Type B pancreatic cell (in vitro differentiated cells): ENCODE results near the gene LPCAT4. TPM values are rescaled to one million over a fixed set of nuclear protein-coding genes. Genes with fewer than 3 reads are reported as not detected.

Source experiments
- DNase-seq: peaks from one replicate; pipeline ENCODE4 v3.0.0; 2021; ENCODE audit warnings: mixed read lengths; ENCODE audit not compliant: unreplicated experiment; ENCODE audit errors: extremely low spot score
- H3K27ac Mint-ChIP-seq: 2 replicates; pipeline ENCODE4 v1.8.0; 2021; ENCODE audit warnings: mild to moderate bottlenecking, mixed read lengths
- H3K27me3 Mint-ChIP-seq: 2 replicates; pipeline ENCODE4 v1.8.0; 2021; ENCODE audit warnings: mixed read lengths
- H3K36me3 Mint-ChIP-seq: 2 replicates; pipeline ENCODE4 v1.8.0; 2021; ENCODE audit warnings: mixed read lengths
- H3K4me1 Mint-ChIP-seq: one replicate; pipeline ENCODE4 v1.8.0; 2021; ENCODE audit warnings: mixed read lengths; ENCODE audit not compliant: unreplicated experiment
- H3K4me3 Mint-ChIP-seq: 2 replicates; pipeline ENCODE4 v1.8.0; 2021; ENCODE audit warnings: mild to moderate bottlenecking, mixed read lengths
- H3K9me3 Mint-ChIP-seq: 2 replicates; pipeline ENCODE4 v1.8.0; 2021; ENCODE audit warnings: mixed read lengths
- total RNA-seq: library from RNA; stranded (reverse); gene quantifications from 2 replicates; pipeline ENCODE4 v1.2.1, GENCODE V29; 2021; ENCODE audit warnings: low replicate concordance
- TF ChIP-seq, protein P1 (sequence below): fragments of 200-600 bp; sonication (generic); conservative IDR thresholded peaks from 2 replicates; pipeline ENCODE4 v1.5.0; 2021; ENCODE audit warnings: antibody characterized with exemption, mild to moderate bottlenecking

LPCAT4 gene
- total RNA-seq, 1 donor from 2014 or later, result 87.5 TPM

DNA sequence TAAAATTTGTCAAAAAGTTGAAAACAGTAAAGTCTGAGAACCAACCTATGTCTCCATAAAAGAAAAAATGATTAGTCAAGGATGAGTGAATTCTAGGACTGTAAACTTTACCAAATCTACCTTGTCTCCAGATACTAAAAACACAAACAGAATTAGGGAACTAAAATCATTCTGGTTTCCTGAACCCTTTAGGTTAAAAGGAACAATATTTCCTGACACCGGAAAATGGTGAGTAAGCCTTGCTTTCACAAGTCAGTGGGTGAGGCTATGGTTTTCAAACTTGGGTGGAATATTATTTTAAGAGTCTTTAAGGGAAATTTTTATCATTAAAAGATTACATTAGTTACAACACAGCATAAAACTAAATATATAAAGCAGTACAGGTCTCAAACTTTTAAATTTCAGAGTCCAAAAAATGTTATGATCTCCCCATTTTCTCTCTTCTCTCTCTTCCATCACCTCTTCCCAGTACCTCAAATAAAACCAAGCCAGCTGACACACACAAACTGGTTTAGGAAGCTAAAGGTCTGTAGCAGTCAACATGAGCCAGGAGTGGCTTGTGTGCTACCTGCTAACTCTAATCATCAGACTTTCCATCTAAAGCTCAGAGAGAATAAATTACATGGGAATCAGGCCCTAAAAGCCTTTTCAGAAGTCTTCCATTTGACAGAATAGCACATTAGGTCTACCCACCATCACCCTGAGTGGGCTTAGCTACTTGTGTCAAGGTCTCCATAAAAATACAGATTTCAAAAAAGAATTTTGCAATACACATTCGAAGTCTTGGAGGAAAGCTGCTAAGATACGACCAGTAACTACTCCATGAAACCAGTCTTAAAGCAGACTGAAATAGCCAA, 31.6 kb downstream of the LPCAT4 start:
- DNase-seq, result no peak
- Mint-ChIP-seq H3K27me3 (no peaks in the 10 kb centered on the region), H3K9me3 (no peaks in the 10 kb centered on the region), H3K4me1 (peaks cover 6% of the 10 kb centered on the region), H3K4me3 (peak overlapping the region; percentile 61), H3K27ac (peak overlapping the region; percentile 5), H3K36me3 (peaks cover 6% of the 10 kb centered on the region)
- TF ChIP-seq, protein P1, sequence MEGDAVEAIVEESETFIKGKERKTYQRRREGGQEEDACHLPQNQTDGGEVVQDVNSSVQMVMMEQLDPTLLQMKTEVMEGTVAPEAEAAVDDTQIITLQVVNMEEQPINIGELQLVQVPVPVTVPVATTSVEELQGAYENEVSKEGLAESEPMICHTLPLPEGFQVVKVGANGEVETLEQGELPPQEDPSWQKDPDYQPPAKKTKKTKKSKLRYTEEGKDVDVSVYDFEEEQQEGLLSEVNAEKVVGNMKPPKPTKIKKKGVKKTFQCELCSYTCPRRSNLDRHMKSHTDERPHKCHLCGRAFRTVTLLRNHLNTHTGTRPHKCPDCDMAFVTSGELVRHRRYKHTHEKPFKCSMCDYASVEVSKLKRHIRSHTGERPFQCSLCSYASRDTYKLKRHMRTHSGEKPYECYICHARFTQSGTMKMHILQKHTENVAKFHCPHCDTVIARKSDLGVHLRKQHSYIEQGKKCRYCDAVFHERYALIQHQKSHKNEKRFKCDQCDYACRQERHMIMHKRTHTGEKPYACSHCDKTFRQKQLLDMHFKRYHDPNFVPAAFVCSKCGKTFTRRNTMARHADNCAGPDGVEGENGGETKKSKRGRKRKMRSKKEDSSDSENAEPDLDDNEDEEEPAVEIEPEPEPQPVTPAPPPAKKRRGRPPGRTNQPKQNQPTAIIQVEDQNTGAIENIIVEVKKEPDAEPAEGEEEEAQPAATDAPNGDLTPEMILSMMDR, result no peak

DNA sequence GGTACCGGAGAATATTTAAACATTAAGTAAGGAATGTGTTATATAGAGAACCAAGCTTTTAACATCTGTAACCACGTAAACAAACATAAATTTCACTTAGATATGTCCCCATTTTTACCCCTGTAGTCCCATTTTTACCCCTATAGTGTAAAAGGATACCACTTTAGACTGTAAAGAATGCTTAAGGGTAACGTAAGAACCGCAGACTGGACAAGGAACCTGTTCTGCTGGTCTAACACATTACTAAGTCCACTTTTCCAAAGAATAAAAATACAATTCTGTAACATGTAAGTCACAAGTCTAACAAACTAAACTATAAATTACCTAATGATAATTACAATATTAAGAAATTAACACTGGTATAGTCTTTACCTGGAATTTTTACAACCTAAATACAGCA, 32.3 kb downstream of the LPCAT4 start:
- H3K4me1 Mint-ChIP-seq, result peaks cover under 1% of the 10 kb centered on the region
- no peaks in the 10 kb centered on the region for H3K36me3 Mint-ChIP-seq
- H3K4me3 Mint-ChIP-seq, result no peak overlapping the region
- no peak for DNase-seq
- no peaks in the 10 kb centered on the region for H3K9me3 Mint-ChIP-seq
- H3K27ac Mint-ChIP-seq, result no peak overlapping the region
- TF ChIP-seq, protein P1, result no peak
- no peaks in the 10 kb centered on the region for H3K27me3 Mint-ChIP-seq

DNA sequence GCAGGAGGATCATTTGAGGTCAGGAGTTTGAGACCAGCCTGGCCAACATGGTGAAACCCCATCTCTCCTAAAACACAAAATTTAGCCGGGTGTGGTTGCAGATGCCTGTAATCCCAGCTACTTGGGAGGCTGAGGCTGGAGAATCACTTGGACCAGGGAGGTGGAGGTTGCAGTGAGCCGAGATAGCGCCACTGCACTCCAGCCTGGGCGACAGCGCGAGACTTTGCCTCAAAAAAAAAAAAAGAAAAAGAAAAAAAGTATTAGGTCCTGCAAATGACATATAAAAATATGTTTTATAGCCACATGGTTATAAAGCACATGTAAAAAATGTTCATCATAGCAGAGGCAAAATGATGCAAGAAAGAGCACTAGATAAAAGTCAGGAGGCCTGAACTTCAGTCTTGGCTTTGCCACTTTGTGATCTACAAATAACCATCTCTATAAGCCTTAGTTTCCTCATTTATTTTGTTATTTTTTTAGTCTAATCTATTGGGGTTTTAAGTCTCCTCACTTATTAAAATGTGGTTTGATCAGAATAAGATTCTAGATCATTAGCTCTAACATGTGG, 34.4 kb downstream of the LPCAT4 start:
- no peak for DNase-seq
- H3K27ac Mint-ChIP-seq, result no peak overlapping the region
- H3K36me3 Mint-ChIP-seq, result no peaks in the 10 kb centered on the region
- no peaks in the 10 kb centered on the region for H3K27me3 Mint-ChIP-seq
- TF ChIP-seq, protein P1, result no peak
- no peaks in the 10 kb centered on the region for H3K4me1 Mint-ChIP-seq
- no peaks in the 10 kb centered on the region for H3K9me3 Mint-ChIP-seq
- no peak overlapping the region for H3K4me3 Mint-ChIP-seq

DNA sequence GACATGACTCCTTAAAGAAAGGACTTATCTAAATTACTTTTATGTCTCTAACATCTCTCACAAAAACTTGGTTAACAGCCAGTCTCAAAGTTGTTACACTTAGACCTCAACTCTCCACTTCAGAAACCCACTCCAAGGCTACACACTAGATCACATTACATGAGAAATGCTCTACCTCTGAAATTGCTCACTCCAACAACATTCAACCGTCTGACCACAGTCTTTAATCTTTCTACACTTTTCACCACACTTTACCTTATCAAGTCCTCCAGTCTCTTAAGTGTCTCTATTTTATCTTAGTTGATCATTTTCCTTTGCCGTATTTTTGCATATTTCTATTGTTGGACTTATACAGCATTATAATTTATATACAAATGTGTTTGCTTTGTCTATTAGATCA, 35.2 kb downstream of the LPCAT4 start:
- Mint-ChIP-seq H3K27me3 (no peaks in the 10 kb centered on the region), H3K9me3 (no peaks in the 10 kb centered on the region), H3K4me1 (no peaks in the 10 kb centered on the region), H3K36me3 (no peaks in the 10 kb centered on the region), H3K4me3 (no peak overlapping the region), H3K27ac (no peak overlapping the region)
- no peak for DNase-seq
- TF ChIP-seq, protein P1, result no peak

DNA sequence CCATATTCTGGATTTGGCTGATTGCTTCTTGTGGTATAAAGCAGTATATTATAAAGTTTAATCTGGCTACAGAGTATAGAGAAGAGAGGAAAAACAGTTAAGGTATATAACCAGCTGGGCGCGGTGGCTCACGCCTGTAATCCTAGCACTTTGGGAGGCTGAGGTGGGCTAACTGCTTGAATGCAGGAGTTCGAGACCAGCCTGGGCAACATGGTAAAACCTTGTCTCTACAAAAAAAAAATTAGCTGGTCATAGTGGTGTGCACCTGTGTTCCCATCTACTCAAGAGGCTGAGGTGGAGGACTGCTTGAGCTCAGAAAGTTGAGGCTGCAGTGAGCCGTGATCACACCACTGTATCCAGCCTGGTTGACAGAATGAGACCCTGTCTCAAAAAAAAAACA, 36.7 kb downstream of the LPCAT4 start:
- no peaks in the 10 kb centered on the region for H3K9me3 Mint-ChIP-seq
- no peak overlapping the region for H3K4me3 Mint-ChIP-seq
- DNase-seq, result no peak
- H3K27me3 Mint-ChIP-seq, result no peaks in the 10 kb centered on the region
- no peak overlapping the region for H3K27ac Mint-ChIP-seq
- H3K36me3 Mint-ChIP-seq, result no peaks in the 10 kb centered on the region
- TF ChIP-seq, protein P1, result no peak
- H3K4me1 Mint-ChIP-seq, result no peaks in the 10 kb centered on the region
